UCSD-AML1 (cell line): ENCODE measurements around the gene EMX1.
A peak's percentile ranks its signal among the peaks of the same experiment; 100 is the strongest.

Source experiments
- DNase-seq: peaks from one replicate; lab custom pipeline; 2025; ENCODE audit not compliant: unreplicated experiment; lab: John Stamatoyannopoulos, UW

The EMX1 gene

DNA sequence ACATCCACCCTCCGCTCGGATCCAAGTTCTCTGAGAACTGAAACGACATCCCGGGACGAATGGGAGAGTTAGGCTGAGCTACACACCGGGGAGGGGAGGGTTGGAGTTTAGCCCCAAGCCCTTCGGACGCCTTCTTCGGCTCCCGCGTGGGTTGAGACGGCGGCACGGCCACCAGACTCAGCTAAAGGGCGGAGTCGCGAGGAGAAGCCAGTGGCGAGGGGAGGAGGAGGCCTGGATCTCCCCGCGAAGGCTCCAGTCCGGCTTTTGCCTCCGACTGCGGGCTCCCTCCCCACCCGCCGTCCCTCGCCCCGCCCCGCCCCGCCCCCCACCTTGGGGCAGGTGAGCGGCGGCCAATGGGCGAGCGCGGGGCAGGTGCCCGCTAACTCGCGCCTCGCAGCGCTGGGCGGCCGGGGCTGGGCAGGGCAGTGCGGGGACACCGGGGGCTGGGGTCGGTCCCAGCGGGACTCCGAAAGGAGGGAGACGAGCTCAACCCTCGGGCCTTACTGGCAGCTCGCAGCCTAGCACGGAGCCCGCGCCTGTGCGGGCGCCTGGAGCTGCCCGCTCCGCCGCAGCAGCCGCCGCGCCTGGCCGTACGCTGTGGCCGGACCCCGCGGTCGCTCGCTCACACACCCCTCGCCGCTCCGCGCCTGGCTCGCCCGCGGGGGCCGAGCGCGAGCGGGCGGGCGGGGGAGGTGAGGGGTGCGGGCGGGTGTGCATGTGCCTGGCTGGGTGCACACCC is at the start of gene EMX1:
EMX1 (plus strand) TSS at position 382 of the 739 bp plus-strand sequence; CDS start at position 716, 334 bp downstream.
- no peak for DNase-seq

- no peak for DNase-seq
Measured at GRCh38 chr2:72871060-72871459, 46.3 kb upstream of the EMX1 start.

- DNase-seq, result no peak
Measured at GRCh38 chr2:72871880-72872279, 45.4 kb upstream of the EMX1 start.

- DNase-seq, result peak; percentile 29
Measured at GRCh38 chr2:72883356-72883962, 33.9 kb upstream of the EMX1 start.

DNA sequence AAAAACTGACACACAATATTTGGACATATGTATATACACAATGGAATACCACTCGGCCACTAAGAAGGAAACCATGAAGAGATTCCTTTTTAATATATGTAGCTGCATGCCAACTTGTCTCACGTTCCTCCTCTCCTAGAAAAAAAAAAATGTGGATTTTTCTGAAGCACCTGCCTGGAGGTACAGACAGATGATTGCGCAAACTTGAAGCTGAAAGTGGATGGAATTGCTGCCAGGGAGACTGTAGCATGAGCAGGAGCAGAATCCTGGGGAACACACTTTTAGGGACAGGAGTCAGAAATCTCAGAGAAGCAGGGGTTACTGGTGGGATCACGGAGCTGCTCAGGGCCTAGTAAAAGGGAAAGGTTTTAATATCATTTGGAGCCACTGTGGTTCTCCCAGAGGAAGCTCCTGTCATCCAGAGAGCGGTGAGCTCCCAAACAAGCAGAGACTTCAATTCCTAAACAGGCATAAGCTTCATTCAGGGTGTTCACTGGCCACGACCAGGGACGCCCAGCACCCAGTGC is 30.8 kb upstream of the EMX1 start:
- DNase-seq, result no peak

GRCh38 chr2:72887032-72887739 is 30.1 kb upstream of the EMX1 start, which contains the start of gene SPR:
Gene SPR (plus strand): TSS chr2:72887408. CDS start chr2:72887433, 25 bp downstream.
- peak; percentile 80 for DNase-seq

- DNase-seq, result peak; percentile 82
Measured at GRCh38 chr2:72887740-72888437, 29.4 kb upstream of the EMX1 start.

DNA sequence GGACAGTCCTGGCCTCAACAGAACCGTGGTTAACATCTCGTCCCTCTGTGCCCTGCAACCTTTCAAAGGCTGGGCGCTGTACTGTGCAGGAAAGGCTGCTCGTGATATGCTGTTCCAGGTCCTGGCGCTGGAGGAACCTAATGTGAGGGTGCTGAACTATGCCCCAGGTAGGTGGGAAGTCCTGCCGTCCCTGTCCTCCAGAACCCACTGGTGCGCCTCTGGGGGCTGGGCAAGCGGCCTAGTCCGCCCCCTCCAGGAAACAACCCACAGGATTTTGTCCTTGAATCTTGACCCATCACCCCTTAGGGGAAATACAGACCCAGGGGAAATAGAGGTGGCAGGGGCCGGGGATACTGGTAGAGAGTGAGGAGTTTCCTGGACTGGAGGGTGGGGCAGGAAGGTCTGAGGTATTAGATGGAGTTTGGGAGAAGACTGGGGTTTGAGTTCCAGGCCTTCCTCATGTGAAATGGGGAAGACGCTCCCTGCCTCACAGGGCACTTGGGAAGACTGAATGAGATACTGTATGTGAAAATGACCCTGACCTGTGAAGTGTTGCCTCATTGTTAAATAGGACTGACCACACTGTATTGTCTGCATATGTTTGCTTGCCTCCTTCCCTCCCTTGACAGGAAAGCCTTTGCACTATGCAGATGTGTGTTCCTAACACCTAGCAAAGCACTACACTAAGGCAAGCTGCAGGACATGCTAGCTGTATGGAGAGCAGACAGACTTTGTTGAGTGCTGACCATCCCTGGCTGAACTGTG is 28.7 kb upstream of the EMX1 start:
- no peak for DNase-seq

DNA sequence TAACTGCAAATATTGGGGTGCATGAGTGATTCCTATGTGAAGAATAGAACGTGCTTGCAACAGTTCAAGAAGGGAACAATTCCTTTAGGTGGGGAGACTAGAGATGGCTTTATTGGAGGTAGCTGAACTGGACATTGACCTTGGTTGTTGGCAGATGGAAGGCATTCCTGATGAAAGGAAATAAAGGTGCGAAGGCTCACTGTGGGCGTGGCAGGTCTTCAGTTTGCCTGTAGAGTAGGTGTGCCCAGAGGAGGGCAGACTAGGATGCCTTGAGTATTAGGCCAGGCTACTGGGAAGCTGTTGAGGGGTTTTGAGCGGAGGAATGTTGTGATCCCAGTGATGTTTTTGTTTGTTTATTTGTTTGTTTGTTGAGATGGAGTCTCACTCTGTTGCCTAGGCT is 27.3 kb upstream of the EMX1 start:
- no peak for DNase-seq

DNA sequence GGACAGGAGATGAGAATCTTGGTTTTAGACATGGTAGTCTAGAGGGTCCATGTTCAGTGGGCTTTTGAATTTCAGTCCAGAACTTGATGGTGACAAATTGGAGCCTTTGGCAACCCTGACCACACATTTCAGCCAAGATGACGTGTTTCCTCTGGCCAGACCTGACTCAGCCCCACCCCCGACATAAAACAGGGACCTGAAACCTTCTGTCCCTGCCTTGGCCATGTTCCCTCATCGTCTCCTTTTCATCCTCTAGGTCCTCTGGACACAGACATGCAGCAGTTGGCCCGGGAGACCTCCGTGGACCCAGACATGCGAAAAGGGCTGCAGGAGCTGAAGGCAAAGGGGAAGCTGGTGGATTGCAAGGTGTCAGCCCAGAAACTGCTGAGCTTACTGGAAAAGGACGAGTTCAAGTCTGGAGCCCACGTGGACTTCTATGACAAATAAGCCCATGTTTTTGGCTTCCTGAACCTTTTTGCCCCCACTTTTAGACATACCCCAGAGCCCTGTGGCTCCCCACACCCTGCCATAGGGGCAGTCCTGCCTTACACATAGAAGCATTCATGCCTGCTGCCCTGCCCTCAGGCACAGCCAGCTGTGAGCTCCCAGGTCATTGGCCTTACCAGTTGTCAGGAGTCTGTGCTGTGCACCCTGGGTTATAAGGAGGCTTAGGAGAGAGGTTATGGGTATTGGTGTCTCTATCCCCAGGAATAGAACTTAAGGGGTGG is 26.1 kb upstream of the EMX1 start:
- no peak for DNase-seq

- DNase-seq, result peak; percentile 68
Measured at GRCh38 chr2:72892506-72893173, 24.7 kb upstream of the EMX1 start.

DNA sequence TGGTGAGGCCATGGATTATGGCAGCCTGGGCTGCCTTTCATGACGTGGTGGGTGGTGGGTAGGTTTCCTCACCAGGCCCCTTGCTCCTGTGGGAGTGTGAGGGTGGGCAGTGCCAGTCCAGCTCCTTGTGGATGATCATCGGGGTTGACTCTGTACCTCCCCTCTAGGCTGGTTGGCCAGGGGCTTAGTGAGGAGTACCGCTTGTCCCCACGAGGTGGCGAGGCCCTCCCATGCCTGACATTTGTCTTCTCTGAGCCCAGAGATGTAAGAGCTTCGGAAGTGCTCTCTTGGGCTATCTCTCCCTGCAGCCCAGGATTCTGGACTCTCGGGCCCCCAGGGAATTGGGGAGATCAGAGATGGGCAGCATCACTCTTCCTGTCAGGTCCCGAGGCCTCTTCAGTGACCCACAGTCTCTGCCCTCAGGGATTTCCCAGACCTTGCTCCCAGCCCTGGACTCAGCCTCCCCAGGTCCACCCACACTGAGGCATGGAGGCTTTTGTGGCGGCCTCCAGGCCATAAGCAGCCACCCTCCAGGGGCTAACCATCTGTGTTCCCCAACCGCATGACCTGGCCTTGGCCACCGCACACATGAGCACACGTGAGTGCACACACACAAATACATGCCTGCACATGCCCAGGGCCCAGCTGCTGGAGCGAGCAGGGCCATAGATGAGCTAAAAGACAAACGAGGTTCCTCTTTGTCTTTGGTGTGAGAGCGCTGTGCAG is 23.6 kb upstream of the EMX1 start:
- DNase-seq, result peak; percentile 67

GRCh38 chr2:72894514-72894913 is 22.8 kb upstream of the EMX1 start:
- no peak for DNase-seq

DNA sequence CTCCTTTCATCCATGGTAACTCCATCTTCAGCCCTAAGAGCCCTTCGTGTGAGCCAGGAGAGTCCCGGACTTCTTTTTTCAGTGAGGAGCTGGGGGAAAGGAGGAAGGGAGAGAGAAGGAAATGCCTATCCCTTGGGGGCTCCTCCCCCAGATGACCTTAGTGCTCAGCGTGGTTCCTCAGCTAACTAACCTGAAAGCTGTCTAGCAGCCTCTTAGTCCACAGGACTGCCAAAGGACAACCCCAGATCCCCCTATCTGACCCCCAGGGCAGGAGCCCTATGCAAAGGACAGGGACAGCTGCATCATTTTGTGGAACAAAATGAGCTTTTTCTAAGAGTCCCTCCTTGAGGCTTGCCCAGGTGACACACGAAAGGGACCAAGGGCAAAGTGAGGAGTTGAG is 22.2 kb upstream of the EMX1 start:
- DNase-seq, result no peak

- DNase-seq, result no peak
Measured at GRCh38 chr2:72895759-72896281, 21.5 kb upstream of the EMX1 start.

DNA sequence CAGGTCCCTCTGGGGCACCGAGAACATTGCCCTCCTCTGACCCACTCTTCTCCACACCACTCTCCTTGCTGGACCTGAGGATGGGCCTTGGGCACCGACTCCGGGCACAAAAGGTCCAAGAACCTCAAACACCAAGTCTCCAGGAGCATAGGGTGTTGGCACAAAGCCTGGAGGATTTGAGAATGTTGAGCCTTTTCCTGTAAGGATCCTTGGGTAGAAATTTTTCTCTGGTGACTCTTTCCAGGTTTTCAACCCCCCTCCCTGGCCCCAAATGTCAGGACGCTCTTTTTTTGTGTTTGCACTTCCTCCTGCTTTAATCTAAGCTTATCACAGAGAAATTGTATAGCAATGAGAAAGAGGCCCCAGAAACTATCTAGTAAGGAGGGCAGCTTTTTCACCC is 20.9 kb upstream of the EMX1 start:
- no peak for DNase-seq

GRCh38 chr2:72897785-72898584 is 19.3 kb upstream of the EMX1 start:
- DNase-seq, result no peak

DNA sequence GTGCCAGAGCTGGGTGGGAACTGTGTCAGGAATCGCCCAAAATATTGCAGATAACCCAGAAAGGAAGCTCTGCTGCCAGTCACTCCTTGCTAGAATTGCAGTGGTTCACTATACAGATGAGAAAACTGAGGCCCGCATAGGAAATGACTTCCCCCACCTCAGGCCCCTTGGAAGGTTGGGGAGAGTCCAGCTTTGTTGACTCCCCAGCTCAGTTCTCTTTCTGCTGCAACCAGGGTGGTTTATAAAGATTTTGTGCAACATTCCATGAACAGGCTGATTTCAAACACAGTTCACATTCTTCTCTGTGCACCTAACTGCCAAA is 18.8 kb upstream of the EMX1 start:
- DNase-seq, result no peak
